Measurements from ENCODE around the gene RFWD3.
"Not testable (repeated sequence)": the region's sequence is repeated elsewhere in the genome, so short reads cannot be mapped to it uniquely, and the experiment has no call there.

Gene RFWD3

GRCh38 chr16:74660383-74660782, 6.3 kb downstream of the RFWD3 start:
- DNase-seq: no peak

GRCh38 chr16:74659041-74659440, 7.6 kb downstream of the RFWD3 start:
- no peak for DNase-seq

- DNase-seq: no peak
These were observed 8.6 kb downstream of the RFWD3 start for GRCh38 chr16:74657870-74658642.

GRCh38 chr16:74654536-74655050, 12.1 kb downstream of the RFWD3 start:
- no peak for DNase-seq

GRCh38 chr16:74652883-74653282, 13.8 kb downstream of the RFWD3 start:
- not testable (repeated sequence) for DNase-seq

- no peak for DNase-seq
These were observed 14.4 kb downstream of the RFWD3 start for GRCh38 chr16:74652249-74652648.

- DNase-seq: no peak
These were observed 14.8 kb downstream of the RFWD3 start for GRCh38 chr16:74651841-74652240.

- DNase-seq: no peak
These were observed 15.6 kb downstream of the RFWD3 start for GRCh38 chr16:74650966-74651567.

GRCh38 chr16:74649839-74650504, 16.7 kb downstream of the RFWD3 start:
- no peak for DNase-seq

GRCh38 chr16:74641969-74642368, 24.7 kb downstream of the RFWD3 start:
- DNase-seq: no peak

GRCh38 chr16:74637742-74638453, 28.8 kb downstream of the RFWD3 start:
- DNase-seq: no peak

GRCh38 chr16:74635303-74635702, 31.4 kb downstream of the RFWD3 start:
- DNase-seq: no peak

- no peak for DNase-seq
These were observed 33.0 kb downstream of the RFWD3 start for GRCh38 chr16:74633686-74634085.

GRCh38 chr16:74627506-74628220, 39.0 kb downstream of the RFWD3 start:
- no peak for DNase-seq

GRCh38 chr16:74626741-74627416, 39.8 kb downstream of the RFWD3 start:
- no peak for DNase-seq

GRCh38 chr16:74625500-74626350, 41.0 kb downstream of the RFWD3 start:
- no peak for DNase-seq

GRCh38 chr16:74623839-74624235, 42.8 kb downstream of the RFWD3 start:
- DNase-seq: no peak

- no peak for DNase-seq
These were observed 43.4 kb downstream of the RFWD3 start for GRCh38 chr16:74623214-74623838.

- no peak for DNase-seq
These were observed 44.7 kb downstream of the RFWD3 start for GRCh38 chr16:74622005-74622404.

GRCh38 chr16:74617206-74617788, 49.4 kb downstream of the RFWD3 start:
- DNase-seq: no peak

Data from GOT3 (cell line).